VCaP (cell line): Measurements from ENCODE around the gene MYO7A.

Experiments
- H3K27ac ChIP-seq: fragments of 450-650 bp; 2 replicates; pipeline ENCODE4 v1.5.1; 2017
- TF ChIP-seq, protein P1 (sequence below): fragments of 450-650 bp; conservative IDR thresholded peaks from 2 replicates; pipeline ENCODE4 v1.5.1; 2017; ENCODE audit warnings: mild to moderate bottlenecking, moderate library complexity

The MYO7A gene

GRCh38 chr11:77208535-77208934, 80.5 kb downstream of the MYO7A start:
- no peak overlapping the region for H3K27ac ChIP-seq
- TF ChIP-seq, protein P1, sequence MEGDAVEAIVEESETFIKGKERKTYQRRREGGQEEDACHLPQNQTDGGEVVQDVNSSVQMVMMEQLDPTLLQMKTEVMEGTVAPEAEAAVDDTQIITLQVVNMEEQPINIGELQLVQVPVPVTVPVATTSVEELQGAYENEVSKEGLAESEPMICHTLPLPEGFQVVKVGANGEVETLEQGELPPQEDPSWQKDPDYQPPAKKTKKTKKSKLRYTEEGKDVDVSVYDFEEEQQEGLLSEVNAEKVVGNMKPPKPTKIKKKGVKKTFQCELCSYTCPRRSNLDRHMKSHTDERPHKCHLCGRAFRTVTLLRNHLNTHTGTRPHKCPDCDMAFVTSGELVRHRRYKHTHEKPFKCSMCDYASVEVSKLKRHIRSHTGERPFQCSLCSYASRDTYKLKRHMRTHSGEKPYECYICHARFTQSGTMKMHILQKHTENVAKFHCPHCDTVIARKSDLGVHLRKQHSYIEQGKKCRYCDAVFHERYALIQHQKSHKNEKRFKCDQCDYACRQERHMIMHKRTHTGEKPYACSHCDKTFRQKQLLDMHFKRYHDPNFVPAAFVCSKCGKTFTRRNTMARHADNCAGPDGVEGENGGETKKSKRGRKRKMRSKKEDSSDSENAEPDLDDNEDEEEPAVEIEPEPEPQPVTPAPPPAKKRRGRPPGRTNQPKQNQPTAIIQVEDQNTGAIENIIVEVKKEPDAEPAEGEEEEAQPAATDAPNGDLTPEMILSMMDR: no peak

DNA sequence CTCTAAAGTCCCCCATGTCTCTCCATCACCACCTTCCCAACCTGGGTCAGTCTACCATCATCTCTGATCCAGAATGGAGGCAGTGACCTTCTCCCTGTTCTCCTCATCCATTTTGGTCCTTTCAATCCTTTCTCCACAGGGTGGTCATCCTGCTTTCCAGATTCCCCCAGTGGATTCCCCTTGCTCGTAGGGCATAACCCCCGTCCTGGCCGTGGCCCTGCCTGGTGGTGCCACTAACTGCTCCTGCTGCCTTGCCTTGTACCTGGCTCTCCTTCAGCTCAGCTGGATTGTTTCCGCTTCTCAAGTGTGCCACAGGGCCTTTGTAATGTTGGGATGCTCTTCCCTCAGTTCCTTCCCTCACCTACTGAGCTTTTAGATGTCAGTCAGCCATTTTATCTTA, 81.6 kb downstream of the MYO7A start:
- no peak overlapping the region for H3K27ac ChIP-seq
- TF ChIP-seq, protein P1: no peak

DNA sequence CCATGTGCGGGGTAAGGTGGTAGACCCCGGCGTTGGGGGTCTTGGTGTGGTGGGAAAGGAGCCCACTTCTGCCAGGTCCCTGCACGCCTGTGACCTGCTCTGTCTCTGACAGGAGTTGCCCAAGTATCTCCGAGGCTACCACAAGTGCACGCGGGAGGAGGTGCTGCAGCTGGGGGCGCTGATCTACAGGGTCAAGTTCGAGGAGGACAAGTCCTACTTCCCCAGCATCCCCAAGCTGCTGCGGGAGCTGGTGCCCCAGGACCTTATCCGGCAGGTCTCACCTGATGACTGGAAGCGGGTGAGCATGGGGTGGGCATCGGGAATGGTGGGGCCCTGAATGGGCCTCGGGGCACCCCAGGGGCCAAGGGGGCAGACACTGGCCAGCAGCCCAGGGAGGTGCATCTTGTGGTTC, 83.0 kb downstream of the MYO7A start:
- TF ChIP-seq, protein P1: no peak

DNA sequence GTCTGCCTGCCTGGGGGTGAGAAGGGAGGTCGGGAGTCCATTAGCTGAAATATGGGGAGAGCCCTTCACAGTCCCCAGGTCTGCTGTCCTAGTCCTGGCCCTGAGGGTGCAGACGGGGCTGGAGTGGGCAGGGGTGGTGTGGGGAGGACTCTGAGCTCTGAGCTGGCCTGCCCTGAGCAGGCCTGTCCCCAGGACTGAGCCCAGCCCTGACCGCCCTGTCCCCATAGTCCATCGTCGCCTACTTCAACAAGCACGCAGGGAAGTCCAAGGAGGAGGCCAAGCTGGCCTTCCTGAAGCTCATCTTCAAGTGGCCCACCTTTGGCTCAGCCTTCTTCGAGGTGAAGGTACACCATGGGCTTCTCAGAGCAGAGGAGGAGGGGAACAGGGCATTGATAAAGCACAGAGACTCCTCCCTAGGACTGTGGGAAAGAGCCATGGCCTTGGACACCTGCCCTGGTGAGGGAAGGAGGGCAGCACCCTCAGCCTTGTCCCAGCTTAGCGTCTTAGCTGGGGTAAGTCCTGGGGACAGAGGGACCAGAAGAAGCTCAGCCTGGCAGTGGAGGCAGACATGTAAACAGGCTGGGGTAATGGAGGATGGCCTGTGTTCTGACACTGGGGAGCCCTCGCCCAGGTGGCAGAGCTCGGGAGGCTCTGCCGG, 83.7 kb downstream of the MYO7A start:
- no peak overlapping the region for H3K27ac ChIP-seq
- TF ChIP-seq, protein P1: no peak

More for the DNA sequence above, 83.0 kb downstream of the MYO7A start:
- no peak overlapping the region for H3K27ac ChIP-seq

- TF ChIP-seq, protein P1: no peak
- no peak overlapping the region for H3K27ac ChIP-seq
Observed at GRCh38 chr11:77212314-77213007, 84.4 kb downstream of the MYO7A start.

DNA sequence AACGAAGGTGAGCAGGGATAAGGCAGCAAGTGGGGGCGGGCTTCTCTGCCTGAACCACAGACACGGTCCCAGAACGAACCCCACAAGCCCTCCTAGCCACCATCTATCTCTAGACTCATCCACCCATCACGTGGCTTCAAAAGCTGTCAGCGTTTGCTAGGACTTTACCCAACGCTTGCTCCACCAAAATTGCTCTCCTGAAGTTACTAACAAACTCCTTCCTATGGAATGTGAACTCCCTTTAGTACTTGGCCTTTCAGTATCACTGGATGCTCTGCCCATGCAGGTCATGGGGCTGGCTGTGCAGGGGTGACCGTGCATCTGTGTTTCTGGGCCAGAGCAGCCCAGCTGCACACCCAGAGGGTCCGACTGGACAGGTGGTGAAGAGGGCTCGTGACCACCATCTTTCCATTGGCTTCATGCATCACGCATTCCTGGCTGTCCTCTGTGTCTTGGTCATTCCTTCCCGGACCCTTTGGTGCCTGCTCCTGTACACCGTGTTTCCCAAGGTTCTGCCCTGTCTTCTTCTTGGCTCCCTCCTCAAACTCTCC, 85.1 kb downstream of the MYO7A start:
- no peak overlapping the region for H3K27ac ChIP-seq
- TF ChIP-seq, protein P1: no peak

- H3K27ac ChIP-seq: no peak overlapping the region
- TF ChIP-seq, protein P1: no peak
Observed at GRCh38 chr11:77213589-77214428, 85.8 kb downstream of the MYO7A start.
